H1 (cell line): ENCODE data around the gene TMEM253. TPM values are rescaled to one million over a fixed set of nuclear protein-coding genes. Genes with fewer than 3 reads are reported as not detected.

Source experiments
- CTCF ChIA-PET: fragments of 300-600 bp; sonication (Branson Sonifier 250); formaldehyde crosslinking; loops from one replicate; lab custom pipeline; 2021; ENCODE audit not compliant: partially characterized antibody; lab: Charles Lee
- POLR2A ChIA-PET: fragments of 300-600 bp; sonication (Branson Sonifier 250); formaldehyde crosslinking; loops from one replicate; lab custom pipeline; 2021; ENCODE audit warnings: inconsistent platforms; ENCODE audit not compliant: partially characterized antibody; lab: Charles Lee
- DNase-seq, 2 experiments: peaks; one replicate each; pipeline versions ENCODE4 v3.0.0 to v3.0.0-alpha.2; 2010 to 2022; ENCODE audit warnings: low spot score in 2 of 2, low read depth in 1 of 2, mixed read lengths in 1 of 2
- FAIRE-seq: peaks from 2 replicates; lab custom pipeline; 2011; peaks lifted over from hg19 to GRCh38; lab: Jason Lieb, UNC
- H2AFZ ChIP-seq: 2 replicates; pipeline ENCODE4 v1.8.1; 2012; ENCODE audit warnings: low read length, inconsistent platforms
- H2AK5ac ChIP-seq: 2 replicates; pipeline ENCODE4 v1.6.1; 2013; ENCODE audit warnings: low read depth, low read length
- H2BK120ac ChIP-seq: replicated peaks from 2 replicates; pipeline ENCODE3; 2013; ENCODE audit warnings: low read depth, low read length, inconsistent platforms
- H2BK12ac ChIP-seq: 2 replicates; pipeline ENCODE4 v1.6.1; 2013; ENCODE audit warnings: low read depth, low read length
- H2BK15ac ChIP-seq: 2 replicates; pipeline ENCODE4 v1.6.1; 2013; ENCODE audit warnings: low read length
- H2BK20ac ChIP-seq: 2 replicates; pipeline ENCODE4 v1.6.1; 2013; ENCODE audit warnings: low read length
- H2BK5ac ChIP-seq: 2 replicates; pipeline ENCODE4 v1.6.1; 2013; ENCODE audit warnings: low read depth, low read length
- H3K14ac ChIP-seq: 2 replicates; pipeline ENCODE4 v1.6.1; 2013; ENCODE audit warnings: inconsistent platforms; ENCODE audit not compliant: insufficient read length
- H3K18ac ChIP-seq: 2 replicates; pipeline ENCODE4 v1.6.1; 2013; ENCODE audit warnings: low read length; ENCODE audit errors: extremely low read depth
- H3K23ac ChIP-seq: 2 replicates; pipeline ENCODE4 v1.6.1; 2013; ENCODE audit warnings: inconsistent platforms; ENCODE audit not compliant: insufficient read length
- H3K23me2 ChIP-seq: 2 replicates; pipeline ENCODE4 v1.6.1; 2013; ENCODE audit warnings: low read depth, low read length
- H3K27ac ChIP-seq: 2 replicates; pipeline ENCODE4 v1.6.1; 2011; ENCODE audit warnings: low read depth, low read length, inconsistent platforms
- H3K27me3 ChIP-seq, 4 experiments: replicated peaks in 1 of 4; 1 replicate in 1 of 4; 2 replicates in 3 of 4; pipeline versions ENCODE4 v1.6.1 to v1.8.1; 2011 to 2013; ENCODE audit warnings: low read length in 3 of 4, mild to moderate bottlenecking in 3 of 4, inconsistent platforms in 2 of 4, mixed read lengths in 2 of 4, moderate library complexity in 1 of 4; ENCODE audit not compliant: control insufficient read depth in 3 of 4, insufficient read depth in 3 of 4; ENCODE audit errors: extremely low read depth in 1 of 4
- H3K36me3 ChIP-seq, 4 experiments: 2 replicates each; pipeline versions ENCODE4 v1.6.1 to v1.8.1; 2011 to 2013; ENCODE audit warnings: mild to moderate bottlenecking in 4 of 4, low read length in 3 of 4, moderate library complexity in 2 of 4, control low read depth in 1 of 4, inconsistent platforms in 1 of 4; ENCODE audit not compliant: insufficient read depth in 4 of 4, control insufficient read depth in 2 of 4
- H3K4ac ChIP-seq: replicated peaks from 2 replicates; pipeline ENCODE3; 2013; ENCODE audit warnings: low read length, low read depth, mixed read lengths, inconsistent platforms; ENCODE audit not compliant: insufficient read length
- H3K4me1 ChIP-seq, 4 experiments: replicated peaks in 1 of 4; 1 replicate in 1 of 4; 2 replicates in 3 of 4; pipeline versions ENCODE4 v1.6.1 to v1.8.1; 2011 to 2013; ENCODE audit warnings: low read length in 3 of 4, inconsistent platforms in 2 of 4, mixed read lengths in 1 of 4; ENCODE audit not compliant: insufficient read depth in 4 of 4, control insufficient read depth in 3 of 4
- H3K4me2 ChIP-seq, 2 experiments: 2 replicates each; pipeline versions ENCODE4 v1.6.1 to v1.8.1; 2011 to 2013; ENCODE audit warnings: low read depth in 2 of 2, low read length in 2 of 2, control low read depth in 1 of 2, inconsistent platforms in 1 of 2, mild to moderate bottlenecking in 1 of 2; ENCODE audit not compliant: insufficient read depth in 1 of 2
- H3K4me3 ChIP-seq, 4 experiments: fragments of 200-600, 300-600 bp in 1 of 4; sonication (generic), shearing (Covaris generic), sonication (Bioruptor Twin) in 1 of 4; 2 replicates each; pipeline versions ENCODE4 v1.5.1 to v1.8.1; 2011 to 2016; ENCODE audit warnings: low read length in 4 of 4, low read depth in 3 of 4, control low read depth in 2 of 4, inconsistent platforms in 2 of 4, mild to moderate bottlenecking in 2 of 4, mixed read lengths in 1 of 4, moderate library complexity in 1 of 4; ENCODE audit not compliant: insufficient read depth in 2 of 4; ENCODE audit errors: extremely low read depth in 1 of 4
- H3K56ac ChIP-seq: replicated peaks from 2 replicates; pipeline ENCODE3; 2013; ENCODE audit warnings: low read depth, mild to moderate bottlenecking, mixed read lengths, low read length, inconsistent platforms; ENCODE audit not compliant: insufficient read length
- H3K79me1 ChIP-seq: 2 replicates; pipeline ENCODE4 v1.6.1; 2013; ENCODE audit warnings: low read depth, low read length, control low read depth
- H3K79me2 ChIP-seq, 2 experiments: 2 replicates each; pipeline versions ENCODE4 v1.6.1 to v1.8.1; 2012 to 2013; ENCODE audit warnings: low read length in 2 of 2, mild to moderate bottlenecking in 2 of 2, inconsistent platforms in 1 of 2; ENCODE audit not compliant: insufficient read depth in 2 of 2, control insufficient read depth in 1 of 2
- H3K9ac ChIP-seq, 4 experiments: replicated peaks in 1 of 4; 1 replicate in 1 of 4; 2 replicates in 3 of 4; pipeline versions ENCODE4 v1.6.1 to v1.8.1; 2011 to 2013; ENCODE audit warnings: low read depth in 3 of 4, low read length in 3 of 4, control low read depth in 2 of 4, mild to moderate bottlenecking in 2 of 4, moderate library complexity in 2 of 4, inconsistent platforms in 1 of 4; ENCODE audit errors: extremely low read depth in 1 of 4
- H3K9me3 ChIP-seq, 2 experiments: 2 replicates each; pipeline versions ENCODE4 v1.6.1 to v1.8.1; 2012 to 2013; ENCODE audit warnings: mild to moderate bottlenecking in 2 of 2, moderate library complexity in 2 of 2, control low read depth in 1 of 2, inconsistent platforms in 1 of 2, low read depth in 1 of 2, low read length in 1 of 2, mixed read lengths in 1 of 2; ENCODE audit not compliant: insufficient read depth in 2 of 2
- H4K20me1 ChIP-seq, 2 experiments: replicated peaks in 1 of 2; 2 replicates each; pipeline versions ENCODE3 to v1.8.1; 2011 to 2013; ENCODE audit warnings: inconsistent platforms in 2 of 2, low read length in 2 of 2, mild to moderate bottlenecking in 1 of 2; ENCODE audit not compliant: insufficient read depth in 2 of 2, control insufficient read depth in 1 of 2
- H4K5ac ChIP-seq: 2 replicates; pipeline ENCODE4 v1.6.1; 2013; ENCODE audit warnings: low read length, low read depth, mixed read lengths, inconsistent platforms; ENCODE audit not compliant: insufficient read length
- H4K8ac ChIP-seq: 2 replicates; pipeline ENCODE4 v1.8.0; 2013; ENCODE audit warnings: mild to moderate bottlenecking, moderate library complexity, low read length, inconsistent platforms; ENCODE audit not compliant: insufficient read depth; ENCODE audit errors: extremely low read depth
- H4K91ac ChIP-seq: replicated peaks from 2 replicates; pipeline ENCODE3; 2013; ENCODE audit warnings: low read length, mixed read lengths, inconsistent platforms; ENCODE audit not compliant: insufficient read length
- CTBP2 ChIP-seq: IDR thresholded peaks from 2 replicates; pipeline ENCODE4 v1.7.0; 2011; ENCODE audit warnings: borderline replicate concordance, mild to moderate bottlenecking, moderate library complexity, mixed read lengths, low read length; ENCODE audit not compliant: insufficient read depth, insufficient read length
- GABPA ChIP-seq: IDR thresholded peaks from 2 replicates; pipeline ENCODE4 v1.6.1; 2011; ENCODE audit warnings: mild to moderate bottlenecking, low read length, moderate library complexity, borderline replicate concordance; ENCODE audit not compliant: insufficient read depth
- HDAC2 ChIP-seq, 2 experiments: fragments of 300-600 bp in 1 of 2; sonication (generic) in 1 of 2; IDR thresholded peaks; 2 replicates each; pipeline ENCODE4 v1.6.1; 2011 to 2012; ENCODE audit warnings: low read depth in 2 of 2, low read length in 2 of 2, mild to moderate bottlenecking in 2 of 2, moderate library complexity in 2 of 2, borderline replicate concordance in 1 of 2, inconsistent platforms in 1 of 2
- RBBP5 ChIP-seq: IDR thresholded peaks from 2 replicates; pipeline ENCODE4 v1.7.1; 2012; ENCODE audit warnings: low read depth, mild to moderate bottlenecking, inconsistent platforms, low read length, moderate library complexity, borderline replicate concordance
- SAP30 ChIP-seq: fragments of 300-600 bp; sonication (generic); IDR thresholded peaks from 2 replicates; pipeline ENCODE4 v1.7.1; 2012; ENCODE audit warnings: low read length, moderate library complexity, mild to moderate bottlenecking, inconsistent platforms; ENCODE audit not compliant: insufficient read depth, insufficient replicate concordance
- TCF12 ChIP-seq: IDR thresholded peaks from 2 replicates; pipeline ENCODE4 v1.6.1; 2011; ENCODE audit warnings: low read depth, mild to moderate bottlenecking, low read length
- WGBS, 2 experiments: shearing (Covaris generic) in 1 of 2; methylation state at CpG; one replicate each; pipeline versions ENCODE4 v1.1.6 to v1.1.7; 2013 to 2015; ENCODE audit warnings: low lambda C conversion rate in 2 of 2, mixed read lengths in 2 of 2, inconsistent platforms in 1 of 2, low coverage in 1 of 2, missing lambda C conversion rate in 1 of 2; ENCODE audit not compliant: insufficient replicate concordance in 2 of 2, insufficient coverage in 1 of 2, insufficient read length in 1 of 2; ENCODE audit errors: extremely low coverage in 1 of 2, missing lambda C conversion rate in 1 of 2; 5-methylcytosine and 5-hydroxymethylcytosine counted together
- polyA plus RNA-seq, 7 experiments: library from polyadenylated mRNA; depleted of rRNA in 3 of 7; stranded (reverse) in 5 of 7; unstranded in 2 of 7; fragments of >200 nt in 5 of 7; fragments of 200-250 nt in 2 of 7; gene quantifications; 1 replicate in 5 of 7; 2 replicates in 1 of 7; 4 replicates in 1 of 7; pipeline versions ENCODE4 v1.2.1 to v1.2.3, GENCODE V29; 2011 to 2013; ENCODE audit warnings: missing spikeins in 2 of 7, mixed read lengths in 2 of 7
- total RNA-seq: library from RNA; stranded (reverse); fragmentation: NEBNext Ultra II Directional; extraction: Animal tissue kit (Norgen Biotek cat#: 25700); gene quantifications from 2 replicates; pipeline ENCODE4 v1.2.1, GENCODE V29; 2021

TMEM253 gene
- total and polyA plus RNA-seq, 2 of the 8 experiments (the other 6 are each of a cell fraction or from before 2014, with no cell fraction given), result 1.9 to 2.2 TPM

DNA sequence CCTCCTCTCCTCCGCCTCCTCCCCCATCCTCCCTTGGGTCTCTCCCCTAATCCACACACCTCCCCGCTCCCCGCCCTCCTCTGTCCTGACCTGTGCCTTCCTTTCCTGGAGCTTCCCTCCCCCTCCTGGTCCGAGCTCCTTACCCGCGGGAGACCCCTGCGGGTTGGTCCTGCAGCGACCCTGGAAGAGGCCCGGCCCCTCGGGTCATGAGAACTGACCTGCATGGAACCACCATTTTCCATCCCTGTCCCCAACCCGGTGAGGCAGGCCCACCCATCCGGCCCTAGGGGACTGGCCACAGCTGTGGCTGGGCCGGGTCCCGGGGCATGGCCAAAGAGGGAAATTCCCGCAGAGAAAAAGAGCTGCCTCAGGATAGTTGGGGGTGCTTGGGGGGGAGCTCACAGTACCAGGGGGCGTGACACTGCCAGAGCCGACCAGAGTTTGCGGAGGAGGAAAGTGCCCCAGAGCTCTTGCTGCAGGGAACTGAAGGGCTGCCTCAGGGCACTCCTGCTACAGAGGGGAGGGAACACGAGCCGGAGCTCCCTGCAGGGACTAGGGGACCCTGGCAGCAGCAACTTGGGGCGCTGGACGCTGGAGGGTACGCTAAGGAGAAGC lies 30.1 kb upstream of the TMEM253 start:
- no peak for FAIRE-seq
- H2BK20ac ChIP-seq, result 0 out of 2 replicates have a peak overlapping the region, but pooled peaks have one; percentile 48
- POLR2A ChIA-PET, result interaction anchor here (0.7 to 12.4 kb wide), 25 partner anchors 8 to 197 kb away, joined by 3 to 245 read pairs (median 4); partner anchors contain the start of genes NDRG2, TMEM253 and ZNF219
- TF ChIP-seq SAP30 (peak; percentile 66), HDAC2 (IDR thresholded peaks at IDR 0.05; ENCODE audit: borderline replicate concordance in 1 of 2, low read depth in 2 of 2, low read length in 2 of 2) (0 out of 4 replicates have a peak, but pooled peaks of 1 of the 2 experiments have one; percentile 31), TCF12 (no peak), CTBP2 (peak; percentile 56), RBBP5 (no peak), GABPA (no peak)

More for the DNA sequence above, 30.1 kb upstream of the TMEM253 start:
- Histone ChIP-seq H3K14ac (no peak overlapping the region), H2AK5ac (no peak overlapping the region; the same call in 1 of the 2 replicates), H3K9me3 (no peaks in the 10 kb centered on the region), H4K20me1 (peaks cover 2 to 3% of the 10 kb centered on the region in 2 experiments), H3K23me2 (peaks cover 25% of the 10 kb centered on the region; the same call in 1 of the 2 replicates), H3K79me2 (peaks cover 0 to 13% of the 10 kb centered on the region in 2 experiments; a peak in 2 of 4 replicates), H3K23ac (no peak overlapping the region), H2BK5ac (peak overlapping the region; percentile 95; the same call in 1 of the 2 replicates), H4K91ac (peak overlapping the region; percentile 93), H3K36me3 (peaks cover 14 to 20% (median 18%) of the 10 kb centered on the region in 4 experiments; a peak in 7 of 8 replicates), H3K56ac (peak overlapping the region; percentile 84), H3K9ac (peak overlapping the region; percentile 13 to 68 (median 59); a peak in 6 of 7 replicates), H3K4me1 (peaks cover 3 to 14% (median 8%) of the 10 kb centered on the region in 4 experiments), H2BK12ac (peak overlapping the region; percentile 92; the same call in 1 of the 2 replicates), H3K4me3 (peak overlapping the region; percentile 52 to 98 (median 82)), H3K79me1 (no peaks in the 10 kb centered on the region; the same call in 1 of the 2 replicates), H3K4me2 (peak overlapping the region; percentile 94 to 96), H2BK15ac (no peak overlapping the region), H2AFZ (no peak overlapping the region), H2BK120ac (peak overlapping the region; percentile 91), H3K18ac (peak overlapping the region; percentile 97), H4K5ac (peak overlapping the region; percentile 67), H3K27me3 (peaks cover 0 to 4% (median 0%) of the 10 kb centered on the region in 4 experiments; a peak in 3 of 7 replicates), H4K8ac (peak overlapping the region; percentile 81), H3K4ac (peak overlapping the region; percentile 74), H3K27ac (peak overlapping the region; percentile 74)
- CTCF ChIA-PET, result interaction anchor here (0.6 to 6.6 kb wide), 30 partner anchors 8 to 785 kb away, joined by 3 to 110 read pairs (median 6); partner anchors contain the start of genes NDRG2 and TMEM253
- DNase-seq, result peak in 1 of 2 experiments; percentile 86
- WGBS, 2 experiments, result 0% methylated on average over 20 of the region's 23 CpGs; no CpG with 5 or more reads in 1 of the 2 experiments
